ENCODE measurements around the gene SLC22A23.

- TF ChIP-seq, protein P1, sequence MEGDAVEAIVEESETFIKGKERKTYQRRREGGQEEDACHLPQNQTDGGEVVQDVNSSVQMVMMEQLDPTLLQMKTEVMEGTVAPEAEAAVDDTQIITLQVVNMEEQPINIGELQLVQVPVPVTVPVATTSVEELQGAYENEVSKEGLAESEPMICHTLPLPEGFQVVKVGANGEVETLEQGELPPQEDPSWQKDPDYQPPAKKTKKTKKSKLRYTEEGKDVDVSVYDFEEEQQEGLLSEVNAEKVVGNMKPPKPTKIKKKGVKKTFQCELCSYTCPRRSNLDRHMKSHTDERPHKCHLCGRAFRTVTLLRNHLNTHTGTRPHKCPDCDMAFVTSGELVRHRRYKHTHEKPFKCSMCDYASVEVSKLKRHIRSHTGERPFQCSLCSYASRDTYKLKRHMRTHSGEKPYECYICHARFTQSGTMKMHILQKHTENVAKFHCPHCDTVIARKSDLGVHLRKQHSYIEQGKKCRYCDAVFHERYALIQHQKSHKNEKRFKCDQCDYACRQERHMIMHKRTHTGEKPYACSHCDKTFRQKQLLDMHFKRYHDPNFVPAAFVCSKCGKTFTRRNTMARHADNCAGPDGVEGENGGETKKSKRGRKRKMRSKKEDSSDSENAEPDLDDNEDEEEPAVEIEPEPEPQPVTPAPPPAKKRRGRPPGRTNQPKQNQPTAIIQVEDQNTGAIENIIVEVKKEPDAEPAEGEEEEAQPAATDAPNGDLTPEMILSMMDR (IDR thresholded peaks at IDR 0.05; ENCODE audit: low read length) = no peak
- no peak for TF ChIP-seq EZH2 (optimal IDR thresholded peaks at IDR 0.05; ENCODE audit: low read depth, low read length)
These were observed 189.7 kb downstream of the SLC22A23 start for GRCh38 chr6:3267162-3267561.

All from MM.1S (cell line).